HG02571 (cell line): ENCODE data around the gene YPEL4.

Experiments used
- ATAC-seq: cut with Tn5 transposase; IDR thresholded peaks from one replicate; pipeline ENCODE4 v1.9.1; 2021; ENCODE audit warnings: mild to moderate bottlenecking, moderate library complexity; ENCODE audit not compliant: unreplicated experiment

Gene YPEL4

GRCh38 chr11:57634311-57634710 is 15.4 kb downstream of the YPEL4 start:
- ATAC-seq: no peak

GRCh38 chr11:57633394-57634070 is 16.2 kb downstream of the YPEL4 start:
- no peak for ATAC-seq

GRCh38 chr11:57632116-57632515 is 17.6 kb downstream of the YPEL4 start:
- no peak for ATAC-seq

GRCh38 chr11:57630171-57630570 is 19.5 kb downstream of the YPEL4 start:
- no peak for ATAC-seq

GRCh38 chr11:57626895-57627294 is 22.8 kb downstream of the YPEL4 start:
- no peak for ATAC-seq

- ATAC-seq: no peak
Measured at GRCh38 chr11:57624864-57625263, 24.8 kb downstream of the YPEL4 start.

GRCh38 chr11:57622263-57622662 is 27.4 kb downstream of the YPEL4 start:
- ATAC-seq: no peak

GRCh38 chr11:57620467-57620866 is 29.2 kb downstream of the YPEL4 start:
- no peak for ATAC-seq

- ATAC-seq: no peak
Measured at GRCh38 chr11:57619331-57619730, 30.4 kb downstream of the YPEL4 start.

GRCh38 chr11:57618438-57618837 is 31.3 kb downstream of the YPEL4 start:
- no peak for ATAC-seq

- ATAC-seq: no peak
Measured at GRCh38 chr11:57616595-57616994, 33.1 kb downstream of the YPEL4 start.

- ATAC-seq: no peak
Measured at GRCh38 chr11:57615308-57615707, 34.4 kb downstream of the YPEL4 start.

- ATAC-seq: no peak
Measured at GRCh38 chr11:57614234-57614772, 35.4 kb downstream of the YPEL4 start.

GRCh38 chr11:57610170-57610569 is 39.5 kb downstream of the YPEL4 start:
- ATAC-seq: no peak

- no peak for ATAC-seq
Measured at GRCh38 chr11:57605028-57605420, 44.7 kb downstream of the YPEL4 start.

GRCh38 chr11:57604296-57605027 is 45.2 kb downstream of the YPEL4 start:
- ATAC-seq: no peak

- no peak for ATAC-seq
Measured at GRCh38 chr11:57601297-57601696, 48.4 kb downstream of the YPEL4 start.

GRCh38 chr11:57599381-57599780 is 50.3 kb downstream of the YPEL4 start:
- no peak for ATAC-seq

GRCh38 chr11:57598831-57599155 is 50.9 kb downstream of the YPEL4 start:
- no peak for ATAC-seq

- no peak for ATAC-seq
Measured at GRCh38 chr11:57597916-57598830, 51.5 kb downstream of the YPEL4 start.

- no peak for ATAC-seq
Measured at GRCh38 chr11:57597461-57597915, 52.2 kb downstream of the YPEL4 start, which contains the start of gene SERPING1. Gene SERPING1 (plus strand): TSS chr11:57597685. CDS start chr11:57598271, 586 bp downstream.
